ENCODE measurements around the gene CRACDL. TPM values are rescaled to one million over a fixed set of nuclear protein-coding genes. Genes with fewer than 3 reads are reported as not detected.

CRACDL gene
- total RNA-seq, 4 donors from 2014 or later, result 10.9 to 22.6 (median 14.0) TPM

DNA sequence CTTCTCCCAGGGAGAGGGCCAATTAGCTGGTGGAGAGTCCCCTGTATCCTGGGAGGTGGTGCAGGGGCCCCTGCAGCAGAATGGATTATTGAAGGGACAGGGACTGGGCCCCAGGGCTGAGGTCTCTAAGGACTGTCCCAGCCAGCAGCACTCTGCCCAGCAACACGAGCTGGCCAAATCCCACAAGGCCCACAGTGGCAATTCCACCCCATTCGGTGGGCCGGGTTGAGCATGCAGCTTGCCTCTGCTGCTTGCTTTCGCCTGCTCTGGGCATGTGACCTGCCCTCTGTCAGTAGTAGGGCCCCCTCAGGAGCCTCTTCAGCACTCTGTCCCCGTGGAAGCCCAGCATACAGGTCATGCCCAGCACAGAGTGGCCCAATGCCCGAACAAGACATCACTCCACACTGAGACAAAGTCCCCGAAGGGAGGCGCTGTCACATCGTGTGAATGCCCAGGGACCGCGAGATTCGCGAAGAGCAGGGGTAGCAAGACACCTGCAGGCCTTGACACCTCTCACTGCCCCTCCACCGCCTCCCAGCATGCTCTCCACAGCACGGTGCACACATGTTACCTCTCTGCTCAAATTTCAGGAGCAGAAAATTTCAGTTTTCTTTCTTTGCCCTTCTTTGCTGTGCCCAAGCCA lies 65.4 kb downstream of the CRACDL start:
- intact Hi-C loops (cut with DNase I; ENCODE audit: low total_unique reads), result no loop called here
- no peak for TF ChIP-seq POLR2A (IDR thresholded peaks at IDR 0.05)
- TF ChIP-seq CTCF (IDR thresholded peaks at IDR 0.05), result no peak
- peak in 1 of 2 donors; percentile 75 for DNase-seq (ENCODE audit: low spot score in 2 of 2)
- H3K4me3 ChIP-seq (ENCODE audit: low read depth, poor library complexity, severe bottlenecking), result no peak overlapping the region
- WGBS, 2 donors, result 82 to 90% methylated on average over 13 to 15 of the region's 15 CpGs

- WGBS, 2 donors, result 38 to 49% methylated on average over 4 of the region's 4 CpGs
- peak; percentile 71 to 92 for DNase-seq (ENCODE audit: low spot score in 2 of 2)
- H3K4me3 ChIP-seq (ENCODE audit: low read depth, poor library complexity, severe bottlenecking), result no peak overlapping the region
- intact Hi-C loops (cut with DNase I; ENCODE audit: low total_unique reads), result no loop called here
- TF ChIP-seq CTCF (IDR thresholded peaks at IDR 0.05) (no peak), POLR2A (IDR thresholded peaks at IDR 0.05) (no peak)
Observed at GRCh38 chr2:98869870-98870269, 66.2 kb downstream of the CRACDL start.

- no peak for TF ChIP-seq CTCF (IDR thresholded peaks at IDR 0.05)
- TF ChIP-seq POLR2A (IDR thresholded peaks at IDR 0.05), result no peak
- intact Hi-C loops (cut with DNase I; ENCODE audit: low total_unique reads), result no loop called here
- no peak overlapping the region for H3K4me3 ChIP-seq (ENCODE audit: low read depth, poor library complexity, severe bottlenecking)
- 22 to 53% methylated on average over 8 to 10 of the region's 10 CpGs for WGBS, 2 donors
- peak; percentile 67 to 91 for DNase-seq (ENCODE audit: low spot score in 2 of 2)
Observed at GRCh38 chr2:98869272-98869641, 66.8 kb downstream of the CRACDL start.

DNA sequence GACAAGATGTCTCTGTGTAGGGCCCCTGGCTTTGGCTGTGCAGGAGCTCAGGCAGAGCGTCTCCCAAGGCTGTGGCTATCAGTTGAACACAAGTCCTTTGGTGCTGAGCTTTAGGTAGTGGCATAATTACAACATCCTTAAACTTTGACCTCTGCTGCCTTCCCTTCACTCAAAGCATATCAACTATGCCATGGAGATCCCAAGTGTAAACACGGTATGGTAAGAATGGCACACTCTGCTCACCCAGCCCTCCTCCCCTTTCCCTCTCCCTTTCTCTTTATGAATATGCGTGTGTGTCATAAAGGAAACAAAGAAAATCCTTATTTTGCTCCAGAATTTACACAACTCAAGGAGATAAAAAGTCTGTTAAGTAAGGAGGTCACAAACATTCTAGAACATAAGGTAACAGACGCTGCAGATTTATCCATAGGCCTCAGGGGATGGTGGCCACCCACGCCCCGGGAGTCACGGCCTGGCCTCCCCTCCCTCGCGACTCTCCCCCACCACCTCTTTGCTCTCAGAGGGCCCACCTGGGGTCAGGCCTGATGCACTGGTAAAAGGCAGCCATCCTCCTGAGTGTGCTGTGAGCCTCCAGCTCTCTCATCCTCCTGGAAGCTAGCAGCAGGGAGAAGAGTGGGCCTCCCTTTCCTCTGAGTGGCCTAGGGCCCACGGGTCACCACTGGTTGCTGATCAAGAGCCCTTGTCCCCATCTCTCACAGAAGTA lies 67.3 kb downstream of the CRACDL start:
- no peak overlapping the region for H3K4me3 ChIP-seq (ENCODE audit: low read depth, poor library complexity, severe bottlenecking)
- 61 to 63% methylated on average over 10 of the region's 10 CpGs for WGBS, 2 donors
- no peak for DNase-seq (ENCODE audit: low spot score in 2 of 2)
- intact Hi-C loops (cut with DNase I; ENCODE audit: low total_unique reads), result no loop called here
- TF ChIP-seq CTCF (IDR thresholded peaks at IDR 0.05) (no peak), POLR2A (IDR thresholded peaks at IDR 0.05) (no peak)

DNA sequence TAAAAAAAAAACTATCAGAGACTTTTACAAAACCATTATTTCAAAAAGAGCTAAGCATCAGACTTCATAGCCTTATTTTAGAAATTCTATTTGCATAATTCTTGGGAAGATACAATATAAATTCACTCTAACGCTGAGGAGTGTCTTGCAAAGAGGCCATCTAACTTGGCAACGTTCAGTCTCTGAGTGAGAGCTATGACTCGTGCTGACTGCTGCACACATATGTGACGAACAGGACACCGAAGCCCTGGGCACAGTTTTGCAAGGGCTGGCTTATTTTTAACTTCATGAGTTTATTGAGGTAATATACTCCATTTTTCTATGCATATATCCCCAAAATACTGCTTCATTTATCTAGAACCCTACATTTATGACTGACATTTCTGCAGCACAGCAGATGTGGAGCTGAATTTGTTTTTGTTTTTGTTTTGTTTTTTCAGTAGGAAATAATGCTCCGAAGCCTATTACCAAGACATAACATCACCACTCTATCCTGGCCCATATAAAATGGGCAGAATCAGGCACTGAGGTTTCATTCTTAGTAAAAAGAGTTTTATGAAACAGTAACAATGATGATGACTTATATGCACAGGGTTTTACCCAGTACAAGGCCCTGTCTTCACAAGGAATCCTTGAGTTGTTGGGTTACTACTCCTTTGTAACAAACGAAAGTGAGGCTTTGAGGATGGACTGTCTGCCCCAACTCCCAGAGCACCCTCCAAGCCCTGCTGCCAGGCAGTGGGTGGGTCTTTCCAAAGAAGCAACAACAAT lies 68.3 kb downstream of the CRACDL start:
- TF ChIP-seq CTCF (IDR thresholded peaks at IDR 0.05) (no peak), POLR2A (IDR thresholded peaks at IDR 0.05) (no peak)
- intact Hi-C loops (cut with DNase I; ENCODE audit: low total_unique reads), result no loop called here
- no peak for DNase-seq (ENCODE audit: low spot score in 2 of 2)
- WGBS, 2 donors, result 56 to 76% methylated on average over 7 of the region's 7 CpGs
- no peak overlapping the region for H3K4me3 ChIP-seq (ENCODE audit: low read depth, poor library complexity, severe bottlenecking)
